ENCODE data around the gene PACSIN3.

DNA sequence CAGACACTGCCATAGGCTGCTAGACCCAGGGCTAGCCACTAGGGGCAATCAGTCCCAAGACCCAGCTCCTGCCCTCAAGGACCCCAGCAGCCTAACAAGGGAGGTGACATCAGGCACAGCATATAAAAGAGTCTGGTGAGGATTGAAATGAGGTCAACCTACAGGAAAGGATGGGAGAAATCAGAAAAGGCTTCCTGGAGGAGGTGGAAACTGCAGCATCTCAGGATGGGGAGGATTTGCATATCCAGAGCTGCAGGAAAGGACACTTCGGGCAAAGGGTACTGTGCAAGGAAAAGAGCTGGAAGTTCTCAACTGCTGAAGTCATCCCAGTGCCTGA, 6.6 kb downstream of the PACSIN3 start:
- TF ChIP-seq POLR2A (IDR thresholded peaks at IDR 0.05; ENCODE audit: low read length) (no peak), GATA1 (IDR thresholded peaks at IDR 0.05; ENCODE audit: low read depth, low read length) (no peak)

All from erythroblast (primary cell).